GM12874 (cell line): ENCODE data around the gene DGKZ.

Source experiments
- TF ChIP-seq, protein P1 (sequence below): IDR thresholded peaks from 2 replicates; pipeline ENCODE4 v1.5.1; 2011; ENCODE audit warnings: low read depth, mild to moderate bottlenecking, control low read depth, low read length, moderate library complexity; ENCODE audit not compliant: insufficient read depth

The DGKZ gene

DNA sequence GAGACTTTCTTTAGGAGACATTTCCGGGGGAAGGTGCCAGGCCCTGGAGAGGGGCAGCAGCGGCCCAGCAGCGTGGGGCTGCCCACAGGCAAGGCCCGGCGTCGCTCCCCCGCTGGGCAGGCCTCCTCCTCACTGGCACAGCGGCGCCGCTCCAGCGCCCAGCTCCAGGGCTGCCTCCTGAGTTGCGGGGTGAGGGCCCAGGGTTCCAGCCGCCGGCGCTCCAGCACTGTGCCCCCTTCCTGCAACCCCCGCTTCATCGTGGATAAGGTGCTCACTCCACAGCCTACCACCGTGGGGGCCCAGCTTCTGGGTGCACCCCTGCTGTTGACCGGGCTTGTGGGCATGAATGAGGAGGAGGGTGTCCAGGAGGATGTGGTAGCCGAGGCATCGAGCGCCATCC is 19.0 kb downstream of the DGKZ start:
- TF ChIP-seq, protein P1, sequence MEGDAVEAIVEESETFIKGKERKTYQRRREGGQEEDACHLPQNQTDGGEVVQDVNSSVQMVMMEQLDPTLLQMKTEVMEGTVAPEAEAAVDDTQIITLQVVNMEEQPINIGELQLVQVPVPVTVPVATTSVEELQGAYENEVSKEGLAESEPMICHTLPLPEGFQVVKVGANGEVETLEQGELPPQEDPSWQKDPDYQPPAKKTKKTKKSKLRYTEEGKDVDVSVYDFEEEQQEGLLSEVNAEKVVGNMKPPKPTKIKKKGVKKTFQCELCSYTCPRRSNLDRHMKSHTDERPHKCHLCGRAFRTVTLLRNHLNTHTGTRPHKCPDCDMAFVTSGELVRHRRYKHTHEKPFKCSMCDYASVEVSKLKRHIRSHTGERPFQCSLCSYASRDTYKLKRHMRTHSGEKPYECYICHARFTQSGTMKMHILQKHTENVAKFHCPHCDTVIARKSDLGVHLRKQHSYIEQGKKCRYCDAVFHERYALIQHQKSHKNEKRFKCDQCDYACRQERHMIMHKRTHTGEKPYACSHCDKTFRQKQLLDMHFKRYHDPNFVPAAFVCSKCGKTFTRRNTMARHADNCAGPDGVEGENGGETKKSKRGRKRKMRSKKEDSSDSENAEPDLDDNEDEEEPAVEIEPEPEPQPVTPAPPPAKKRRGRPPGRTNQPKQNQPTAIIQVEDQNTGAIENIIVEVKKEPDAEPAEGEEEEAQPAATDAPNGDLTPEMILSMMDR = no peak

DNA sequence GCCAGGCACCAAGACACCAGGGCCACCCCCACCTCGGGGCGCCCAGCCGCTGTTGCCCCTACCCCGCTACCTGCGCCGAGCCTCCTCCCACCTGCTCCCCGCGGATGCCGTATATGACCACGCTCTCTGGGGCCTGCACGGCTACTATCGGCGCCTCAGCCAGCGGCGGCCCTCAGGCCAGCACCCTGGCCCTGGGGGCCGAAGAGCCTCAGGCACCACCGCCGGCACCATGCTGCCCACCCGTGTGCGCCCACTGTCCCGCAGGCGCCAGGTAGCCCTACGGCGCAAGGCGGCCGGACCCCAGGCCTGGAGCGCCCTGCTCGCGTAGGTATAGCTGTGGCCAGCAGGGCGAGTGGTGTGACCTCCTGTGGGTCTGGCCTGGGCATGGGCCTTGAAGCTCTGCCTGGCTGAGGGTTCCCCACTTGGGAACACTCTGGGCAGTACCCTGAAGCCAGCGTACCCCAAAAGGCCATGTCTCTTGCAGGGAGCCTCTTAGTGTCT is 19.4 kb downstream of the DGKZ start:
- TF ChIP-seq, protein P1 = no peak

DNA sequence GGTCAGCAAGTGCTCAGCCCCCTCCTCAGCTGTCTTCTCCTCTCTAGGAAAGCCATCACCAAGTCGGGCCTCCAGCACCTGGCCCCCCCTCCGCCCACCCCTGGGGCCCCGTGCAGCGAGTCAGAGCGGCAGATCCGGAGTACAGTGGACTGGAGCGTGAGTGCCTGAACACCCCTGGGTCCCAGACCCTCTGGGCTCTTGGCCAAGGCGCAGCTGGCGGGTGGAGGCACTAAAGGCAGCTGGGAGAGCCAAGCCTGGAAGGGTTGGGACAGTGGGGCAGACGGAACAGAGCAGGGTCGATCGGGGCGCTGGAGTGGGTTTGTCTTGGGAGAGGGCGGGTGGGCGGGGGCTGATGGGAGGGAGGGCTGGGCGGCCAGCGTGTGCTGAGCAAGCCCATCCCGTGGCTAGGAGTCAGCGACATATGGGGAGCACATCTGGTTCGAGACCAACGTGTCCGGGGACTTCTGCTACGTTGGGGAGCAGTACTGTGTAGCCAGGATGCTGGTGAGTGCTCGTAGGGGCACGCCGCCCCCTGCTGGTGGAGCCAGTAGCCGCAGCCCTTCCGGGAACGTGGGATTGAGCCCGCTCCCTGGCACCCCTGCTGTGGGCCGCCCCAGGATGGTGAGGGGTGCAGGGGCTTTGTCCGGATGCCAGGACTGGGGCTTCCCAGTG is 20.1 kb downstream of the DGKZ start:
- TF ChIP-seq, protein P1 = peak; percentile 97

DNA sequence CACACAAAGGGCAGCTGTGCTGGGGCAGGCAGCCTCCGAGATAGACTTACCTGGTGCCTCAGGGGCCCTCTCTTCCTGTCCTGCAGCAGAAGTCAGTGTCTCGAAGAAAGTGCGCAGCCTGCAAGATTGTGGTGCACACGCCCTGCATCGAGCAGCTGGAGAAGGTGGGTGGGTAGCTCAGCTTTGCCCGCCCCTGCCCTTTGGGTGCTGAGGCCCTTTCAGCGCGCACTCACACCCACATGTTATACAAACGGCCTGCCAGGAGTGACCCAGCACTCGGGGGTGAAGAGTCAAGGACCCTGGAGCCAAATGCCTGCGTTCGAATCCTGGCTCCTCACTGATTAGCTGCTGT is 20.6 kb downstream of the DGKZ start:
- TF ChIP-seq, protein P1 = no peak

DNA sequence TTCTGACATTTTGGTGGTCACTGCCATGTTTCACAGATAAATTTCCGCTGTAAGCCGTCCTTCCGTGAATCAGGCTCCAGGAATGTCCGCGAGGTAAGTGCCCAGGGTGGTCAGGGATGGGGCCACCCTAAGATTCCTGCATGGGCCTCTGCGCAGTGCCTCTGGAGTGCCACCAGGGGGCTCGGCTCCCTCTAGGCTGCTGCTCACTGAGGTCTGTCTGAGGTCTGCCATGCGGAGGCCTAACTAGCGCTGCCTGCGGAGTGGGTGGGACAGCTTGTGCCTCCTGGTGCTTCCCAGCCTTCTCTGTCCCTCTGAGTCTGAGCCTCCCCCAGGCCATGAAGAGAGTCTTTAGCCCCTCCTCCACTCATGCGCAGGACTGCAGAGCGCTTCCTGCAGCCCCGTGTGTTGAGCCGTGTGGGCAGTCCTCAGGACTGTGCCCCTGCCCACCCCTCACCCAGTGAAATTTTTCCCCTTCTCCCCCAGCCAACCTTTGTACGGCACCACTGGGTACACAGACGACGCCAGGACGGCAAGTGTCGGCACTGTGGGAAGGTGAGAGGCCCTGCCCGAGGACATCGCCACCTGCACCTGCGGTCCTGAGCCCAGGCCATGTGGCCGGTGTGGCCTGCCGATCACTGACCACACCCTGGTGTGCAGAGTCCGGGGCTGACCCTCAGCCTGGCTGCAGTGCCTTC is 22.3 kb downstream of the DGKZ start:
- TF ChIP-seq, protein P1 = peak; percentile 99

DNA sequence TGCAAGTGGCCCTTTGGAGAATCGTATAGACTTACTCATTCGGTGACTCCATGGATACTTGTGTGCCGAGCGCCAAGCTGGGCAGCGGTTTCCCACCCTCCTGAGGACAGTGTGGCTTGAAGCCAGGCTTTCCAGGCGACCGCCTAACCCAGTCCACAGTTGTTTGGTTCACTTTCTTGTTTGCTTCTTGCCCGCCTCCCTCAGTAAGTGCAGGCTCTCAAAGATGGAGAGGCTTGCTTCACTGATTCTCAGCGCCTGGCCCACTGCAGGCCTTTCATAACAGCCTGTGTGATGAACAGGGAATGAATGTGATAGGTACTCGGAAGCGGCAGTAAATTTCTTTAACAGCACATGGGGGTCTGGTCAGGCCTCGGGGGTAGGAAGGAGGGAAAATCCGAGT is 23.0 kb downstream of the DGKZ start:
- TF ChIP-seq, protein P1 = no peak

DNA sequence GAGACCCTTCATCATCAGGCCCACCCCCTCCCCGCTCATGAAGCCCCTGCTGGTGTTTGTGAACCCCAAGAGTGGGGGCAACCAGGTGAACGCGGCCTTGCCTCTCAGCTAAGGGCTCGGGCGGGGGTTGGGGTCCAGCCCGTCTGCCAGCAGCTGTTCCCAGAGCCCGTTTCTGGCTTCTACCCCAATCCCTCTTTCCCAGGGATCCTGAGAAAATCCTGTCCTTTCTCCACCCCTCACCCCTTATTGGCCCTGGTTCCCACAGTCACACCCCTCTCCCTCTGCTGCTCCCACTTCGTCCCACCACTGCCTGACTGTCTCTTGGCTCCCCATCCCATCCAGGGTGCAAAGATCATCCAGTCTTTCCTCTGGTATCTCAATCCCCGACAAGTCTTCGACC is 24.8 kb downstream of the DGKZ start:
- TF ChIP-seq, protein P1 = no peak
